PC-3 (cell line): Measurements from ENCODE around the gene ABHD6.

ENCODE experiments used
- EZH2phosphoT487 ChIP-seq: fragments of 300-600 bp; sonication (generic); IDR thresholded peaks from 2 replicates; pipeline ENCODE4 v1.6.1; 2018; ENCODE audit warnings: mild to moderate bottlenecking, antibody characterized with exemption, low read length, borderline replicate concordance
- TF ChIP-seq, protein P1 (sequence below): fragments of 300-600 bp; sonication (generic); conservative IDR thresholded peaks from 2 replicates; pipeline ENCODE4 v1.5.1; 2017; ENCODE audit warnings: antibody characterized with exemption, low read depth, mild to moderate bottlenecking, low read length

DNA sequence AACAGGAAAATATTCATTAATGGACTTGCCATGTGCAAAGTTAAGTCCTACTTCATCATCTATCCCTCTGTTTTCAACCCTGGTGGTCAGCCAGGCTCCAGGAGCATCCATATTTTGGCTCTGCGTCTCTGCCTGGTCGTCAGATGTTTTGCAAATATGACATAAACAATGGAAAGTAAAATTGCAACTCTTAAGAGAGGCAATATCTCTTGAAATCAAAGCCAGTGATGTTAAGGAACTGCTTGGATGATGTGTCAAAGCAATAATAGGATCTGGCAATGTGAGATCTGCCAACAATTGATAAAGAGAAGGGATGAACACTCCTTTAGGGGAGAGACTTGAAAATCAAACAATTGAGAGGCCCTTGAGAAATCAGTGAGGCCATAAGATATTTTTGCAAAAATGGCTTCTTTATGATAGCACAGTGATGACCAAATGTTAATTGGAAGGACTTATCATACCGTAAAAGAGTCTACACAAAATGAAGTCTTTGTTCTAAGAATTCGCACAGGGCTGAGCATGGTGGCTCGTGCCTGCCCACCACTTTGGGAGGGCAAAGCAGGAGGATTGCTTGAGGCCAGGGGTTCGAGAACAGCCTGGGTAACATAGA is 6.5 kb downstream of the ABHD6 start:
- TF ChIP-seq, protein P1, sequence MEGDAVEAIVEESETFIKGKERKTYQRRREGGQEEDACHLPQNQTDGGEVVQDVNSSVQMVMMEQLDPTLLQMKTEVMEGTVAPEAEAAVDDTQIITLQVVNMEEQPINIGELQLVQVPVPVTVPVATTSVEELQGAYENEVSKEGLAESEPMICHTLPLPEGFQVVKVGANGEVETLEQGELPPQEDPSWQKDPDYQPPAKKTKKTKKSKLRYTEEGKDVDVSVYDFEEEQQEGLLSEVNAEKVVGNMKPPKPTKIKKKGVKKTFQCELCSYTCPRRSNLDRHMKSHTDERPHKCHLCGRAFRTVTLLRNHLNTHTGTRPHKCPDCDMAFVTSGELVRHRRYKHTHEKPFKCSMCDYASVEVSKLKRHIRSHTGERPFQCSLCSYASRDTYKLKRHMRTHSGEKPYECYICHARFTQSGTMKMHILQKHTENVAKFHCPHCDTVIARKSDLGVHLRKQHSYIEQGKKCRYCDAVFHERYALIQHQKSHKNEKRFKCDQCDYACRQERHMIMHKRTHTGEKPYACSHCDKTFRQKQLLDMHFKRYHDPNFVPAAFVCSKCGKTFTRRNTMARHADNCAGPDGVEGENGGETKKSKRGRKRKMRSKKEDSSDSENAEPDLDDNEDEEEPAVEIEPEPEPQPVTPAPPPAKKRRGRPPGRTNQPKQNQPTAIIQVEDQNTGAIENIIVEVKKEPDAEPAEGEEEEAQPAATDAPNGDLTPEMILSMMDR, result no peak
- no peak for TF ChIP-seq EZH2phosphoT487
